Kasumi-1 (cell line): ENCODE data around the gene H2BW1.
"Not testable (repeated sequence)": the region's sequence is repeated elsewhere in the genome, so short reads cannot be mapped to it uniquely, and the experiment has no call there.

Experiments used
- DNase-seq, 2 experiments: peaks; one replicate each; lab custom pipeline; 2025; lab: John Stamatoyannopoulos, UW

H2BW1 gene, protein sequence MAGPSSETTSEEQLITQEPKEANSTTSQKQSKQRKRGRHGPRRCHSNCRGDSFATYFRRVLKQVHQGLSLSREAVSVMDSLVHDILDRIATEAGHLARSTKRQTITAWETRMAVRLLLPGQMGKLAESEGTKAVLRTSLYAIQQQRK

DNA sequence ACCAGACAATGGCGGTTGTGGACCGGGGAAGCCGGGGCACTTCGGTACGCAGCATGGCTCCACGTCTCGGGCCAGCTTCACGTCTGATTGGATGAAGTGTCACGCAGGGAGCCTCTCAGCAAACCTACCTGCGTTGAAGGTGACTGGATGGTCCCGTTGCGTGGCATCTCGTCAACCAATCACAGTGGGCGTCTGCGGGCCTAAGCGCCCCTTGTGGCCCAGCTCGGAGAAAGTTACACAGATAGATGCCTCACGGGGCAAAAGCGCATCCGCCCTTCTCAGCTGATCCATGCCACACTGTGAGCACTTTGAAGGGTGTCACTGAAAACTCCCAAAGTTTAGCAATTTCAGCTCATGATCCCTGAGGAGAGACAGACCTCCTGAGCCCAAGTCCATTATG, at the start of gene H2BW1:
Gene H2BW1 (minus strand): TSS at position 103 of the 400 bp plus-strand sequence. CDS start 132 bp downstream, outside the sequence.
- no peak for DNase-seq

DNA sequence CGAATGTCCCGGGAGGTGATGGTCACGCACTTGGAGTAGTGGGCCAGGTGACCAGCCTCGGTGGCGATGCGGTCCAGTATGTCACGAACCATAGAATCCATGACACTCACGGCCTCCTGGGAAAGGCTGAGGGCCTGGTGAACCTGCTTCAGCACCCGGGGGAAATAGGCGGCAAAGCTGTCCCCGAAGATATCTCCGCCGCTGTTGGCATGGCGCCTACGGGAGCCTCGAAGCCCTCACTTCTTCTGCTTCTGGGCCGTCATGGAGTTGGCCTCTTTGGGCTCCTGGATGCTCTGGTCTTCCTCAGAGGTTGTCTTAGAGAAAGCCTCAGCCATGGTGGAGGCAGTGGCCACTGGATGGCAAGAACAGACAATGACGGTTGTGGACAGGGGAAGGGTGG, 49.1 kb upstream of the H2BW1 start:
- not testable (repeated sequence) for DNase-seq

DNA sequence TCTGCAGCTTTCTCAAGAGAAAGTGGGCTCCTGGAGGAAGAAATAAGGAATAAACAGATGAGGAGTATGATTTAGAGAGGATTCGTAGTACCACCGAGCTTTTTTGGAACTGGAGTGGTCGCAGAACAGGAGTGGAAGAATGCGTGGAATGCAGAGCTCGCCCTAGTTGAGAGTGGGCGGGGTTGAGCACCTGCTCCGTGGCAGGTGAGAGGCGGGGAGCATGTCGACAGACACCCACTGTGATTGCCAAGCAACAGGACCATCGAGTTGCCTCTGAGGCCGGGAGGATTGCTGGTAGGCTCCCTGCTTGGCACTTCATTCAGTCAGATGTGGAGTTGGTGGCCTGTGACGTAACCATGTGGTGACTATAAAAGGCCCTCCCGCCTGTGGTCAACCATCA, 41.4 kb upstream of the H2BW1 start:
- DNase-seq: not testable (repeated sequence)

DNA sequence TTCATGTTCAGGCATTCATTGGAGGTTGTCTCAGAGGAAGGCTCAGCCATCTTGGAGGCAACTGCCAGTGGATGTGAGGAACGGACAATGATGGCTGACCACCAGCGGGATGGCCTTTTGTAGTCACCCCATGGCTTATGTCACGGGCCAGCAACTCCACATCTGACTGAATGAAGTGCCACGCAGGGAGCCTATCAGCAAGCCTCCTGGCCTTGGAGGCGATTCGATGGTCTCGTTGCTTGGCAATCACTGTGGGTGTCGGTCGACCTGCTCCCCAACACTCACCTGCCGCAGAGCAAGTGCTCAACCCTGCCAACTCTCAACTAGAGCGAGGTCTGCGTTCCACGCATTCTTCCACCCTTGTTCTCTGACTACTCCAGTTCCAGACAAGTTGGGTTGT, 33.7 kb upstream of the H2BW1 start:
- no peak for DNase-seq

DNA sequence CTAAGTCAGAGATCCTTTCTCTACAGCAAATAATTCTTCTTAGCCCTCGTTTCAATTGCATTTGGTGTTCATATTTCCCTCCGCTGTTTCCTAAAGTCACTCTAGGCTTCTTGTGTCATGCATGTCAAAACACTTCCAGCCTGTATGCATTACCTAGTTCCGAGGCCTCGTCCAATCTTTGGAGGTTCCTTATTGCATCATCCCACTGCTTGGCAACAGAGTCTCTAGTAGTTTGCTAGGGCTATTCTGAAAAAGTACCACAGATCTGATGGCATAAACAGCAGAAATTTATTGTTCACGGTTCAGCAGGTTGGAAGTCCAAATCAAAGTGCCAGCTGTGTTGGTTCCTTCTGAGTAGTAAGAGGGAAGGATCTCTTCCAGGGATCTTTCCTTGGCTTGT, 32.1 kb upstream of the H2BW1 start:
- DNase-seq: no peak

DNA sequence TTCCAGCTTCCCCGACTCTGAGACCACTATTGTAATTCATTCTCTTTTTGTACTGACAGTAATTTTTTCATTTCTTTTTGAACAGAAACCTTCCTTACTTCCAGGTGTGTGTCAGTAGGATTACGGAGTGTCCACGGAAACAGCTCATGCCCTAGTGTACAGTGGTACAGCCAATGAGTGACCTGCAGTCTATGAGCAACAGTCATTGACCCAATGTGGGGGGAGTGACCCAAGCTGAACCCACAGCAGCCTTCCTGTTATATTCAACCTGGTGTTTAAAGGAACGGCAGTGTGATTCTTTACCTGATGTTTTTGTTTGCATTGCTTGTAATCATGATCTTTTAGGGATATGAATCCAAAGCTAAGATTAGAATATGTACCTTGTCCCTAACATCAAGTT, 27.5 kb upstream of the H2BW1 start:
- no peak for DNase-seq

DNA sequence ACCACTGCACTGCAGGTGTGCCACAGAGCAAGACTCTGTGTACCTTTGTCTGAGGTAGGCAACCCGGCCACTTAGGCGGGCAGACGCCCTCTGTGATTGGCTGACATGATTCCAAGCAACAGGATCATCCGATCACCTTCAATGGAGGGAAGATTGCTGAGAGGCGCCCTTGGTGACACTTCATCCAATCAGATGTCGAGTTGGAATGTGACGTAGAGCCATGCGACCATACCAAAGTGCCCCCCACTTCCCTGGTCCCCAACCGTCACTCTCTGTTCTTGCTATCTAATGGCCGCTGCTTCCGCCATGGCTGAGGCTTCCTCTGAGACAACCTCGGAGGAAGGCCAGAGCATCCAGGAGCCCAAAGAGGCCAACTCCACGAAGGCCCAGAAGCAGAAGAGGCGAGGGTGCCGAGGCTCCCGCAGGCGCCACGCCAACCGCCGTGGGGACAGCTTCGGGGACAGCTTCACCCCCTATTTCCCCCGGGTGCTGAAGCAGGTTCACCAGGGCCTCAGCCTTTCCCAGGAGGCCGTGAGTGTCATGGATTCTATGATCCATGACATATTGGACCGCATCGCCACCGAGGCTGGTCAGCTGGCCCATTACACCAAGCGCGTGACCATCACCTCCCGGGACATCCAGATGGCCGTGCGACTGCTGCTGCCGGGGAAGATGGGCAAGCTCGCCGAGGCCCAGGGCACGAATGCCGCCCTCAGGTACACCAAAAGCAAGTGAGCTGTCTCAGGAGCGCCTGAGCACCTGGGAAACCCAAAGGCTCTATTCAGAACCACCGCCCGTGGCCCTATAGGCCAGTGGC, 26.4 kb upstream of the H2BW1 start, which contains the start of gene H2BW2:
Gene H2BW2 (plus strand): TSS at position 268 of the 817 bp plus-strand sequence. CDS start 39 bp downstream, at position 307.
- DNase-seq: no peak

DNA sequence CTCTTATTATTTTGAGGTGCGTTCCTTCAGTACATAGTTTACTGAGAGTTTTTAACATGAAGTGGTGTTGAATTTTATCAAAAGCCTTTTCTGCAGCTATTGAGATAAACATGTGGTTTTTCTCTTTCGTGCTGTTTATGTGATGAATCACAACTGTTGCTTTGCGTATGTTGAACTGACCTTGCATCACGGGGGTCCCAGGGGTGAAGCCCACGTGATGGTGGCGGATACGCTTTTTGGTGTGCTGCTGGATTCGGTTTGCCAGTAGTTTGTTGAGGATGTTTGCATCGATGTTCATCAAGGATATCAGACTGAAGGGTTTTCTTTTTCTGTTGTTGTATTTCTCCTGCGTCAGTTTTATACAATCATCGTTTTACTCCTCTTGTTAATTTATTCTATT, 4.6 kb upstream of the H2BW1 start:
- no peak for DNase-seq

DNA sequence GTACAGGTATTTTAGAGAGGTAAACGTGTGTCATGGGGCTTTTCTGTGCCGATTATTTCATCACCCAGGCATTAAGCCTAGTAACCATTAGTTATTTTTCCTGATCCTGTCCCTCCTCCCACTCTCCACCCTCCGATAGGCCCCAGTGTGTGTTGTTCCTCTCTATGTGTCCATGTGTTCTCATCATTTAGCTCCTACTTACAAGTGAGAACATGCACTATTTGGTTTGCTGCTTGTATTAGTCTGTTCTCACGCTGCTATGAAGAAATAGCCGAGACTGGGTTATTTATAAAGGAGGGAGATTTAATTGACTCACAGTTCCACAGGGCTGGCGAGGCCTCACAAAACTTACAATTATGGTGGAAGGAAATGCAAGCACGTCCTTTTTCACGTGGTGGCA, 2.1 kb upstream of the H2BW1 start:
- not testable (repeated sequence) for DNase-seq

DNA sequence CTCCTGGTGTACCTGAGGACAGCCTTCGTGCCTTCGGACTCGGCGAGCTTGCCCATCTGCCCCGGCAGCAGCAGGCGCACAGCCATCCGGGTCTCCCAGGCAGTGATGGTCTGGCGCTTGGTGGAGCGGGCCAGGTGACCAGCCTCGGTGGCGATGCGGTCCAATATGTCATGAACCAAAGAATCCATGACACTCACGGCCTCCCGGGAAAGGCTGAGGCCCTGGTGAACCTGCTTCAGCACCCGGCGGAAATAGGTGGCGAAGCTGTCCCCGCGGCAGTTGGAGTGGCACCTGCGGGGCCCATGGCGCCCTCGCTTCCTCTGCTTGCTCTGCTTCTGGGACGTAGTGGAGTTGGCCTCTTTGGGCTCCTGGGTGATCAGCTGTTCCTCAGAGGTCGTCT, 350 bp downstream of the H2BW1 start:
- no peak for DNase-seq

DNA sequence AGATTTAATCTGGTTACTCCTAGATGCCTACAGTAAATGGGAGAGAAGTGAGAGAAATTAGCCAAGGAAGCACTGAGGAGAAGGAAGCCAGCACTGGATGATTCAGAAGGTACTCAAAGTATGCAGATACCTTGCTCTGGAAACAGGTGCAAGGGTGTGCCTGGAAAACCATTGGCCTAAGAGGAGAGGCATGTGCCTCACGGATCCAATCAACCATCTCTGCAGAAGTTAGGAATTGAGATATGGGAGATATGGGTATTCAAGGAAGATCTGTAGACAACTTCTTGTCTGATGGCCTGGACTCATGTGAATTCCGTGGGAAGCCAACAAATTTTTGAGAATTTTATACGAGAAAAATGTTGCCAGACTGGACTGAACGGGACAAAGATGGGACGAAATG, 4.7 kb downstream of the H2BW1 start:
- DNase-seq: no peak

DNA sequence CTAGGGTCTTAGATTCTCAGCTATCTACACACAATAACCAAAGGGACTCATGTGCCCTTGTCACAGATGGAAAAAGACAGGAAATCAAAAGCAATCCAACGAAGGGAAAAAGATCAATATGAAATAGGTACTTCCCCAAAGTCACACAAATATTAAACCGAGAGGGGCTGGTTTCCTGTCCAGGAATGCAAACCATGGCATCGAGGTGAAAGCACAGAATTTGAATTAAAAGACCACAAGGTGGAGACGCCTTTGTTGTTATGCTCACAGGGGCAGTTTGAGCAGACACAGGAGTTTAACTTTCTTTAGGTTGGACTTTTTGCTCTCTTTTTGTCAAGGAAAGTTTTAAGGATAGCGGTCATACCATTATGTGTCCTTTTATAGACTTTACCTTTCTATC, 14.3 kb downstream of the H2BW1 start:
- no peak for DNase-seq

DNA sequence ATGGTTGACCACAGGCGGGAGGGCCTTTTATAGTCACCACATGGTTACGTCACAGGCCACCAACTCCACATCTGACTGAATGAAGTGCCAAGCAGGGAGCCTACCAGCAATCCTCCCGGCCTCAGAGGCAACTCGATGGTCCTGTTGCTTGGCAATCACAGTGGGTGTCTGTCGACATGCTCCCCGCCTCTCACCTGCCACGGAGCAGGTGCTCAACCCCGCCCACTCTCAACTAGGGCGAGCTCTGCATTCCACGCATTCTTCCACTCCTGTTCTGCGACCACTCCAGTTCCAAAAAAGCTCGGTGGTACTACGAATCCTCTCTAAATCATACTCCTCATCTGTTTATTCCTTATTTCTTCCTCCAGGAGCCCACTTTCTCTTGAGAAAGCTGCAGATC, 30.0 kb downstream of the H2BW1 start:
- DNase-seq: not testable (repeated sequence)

DNA sequence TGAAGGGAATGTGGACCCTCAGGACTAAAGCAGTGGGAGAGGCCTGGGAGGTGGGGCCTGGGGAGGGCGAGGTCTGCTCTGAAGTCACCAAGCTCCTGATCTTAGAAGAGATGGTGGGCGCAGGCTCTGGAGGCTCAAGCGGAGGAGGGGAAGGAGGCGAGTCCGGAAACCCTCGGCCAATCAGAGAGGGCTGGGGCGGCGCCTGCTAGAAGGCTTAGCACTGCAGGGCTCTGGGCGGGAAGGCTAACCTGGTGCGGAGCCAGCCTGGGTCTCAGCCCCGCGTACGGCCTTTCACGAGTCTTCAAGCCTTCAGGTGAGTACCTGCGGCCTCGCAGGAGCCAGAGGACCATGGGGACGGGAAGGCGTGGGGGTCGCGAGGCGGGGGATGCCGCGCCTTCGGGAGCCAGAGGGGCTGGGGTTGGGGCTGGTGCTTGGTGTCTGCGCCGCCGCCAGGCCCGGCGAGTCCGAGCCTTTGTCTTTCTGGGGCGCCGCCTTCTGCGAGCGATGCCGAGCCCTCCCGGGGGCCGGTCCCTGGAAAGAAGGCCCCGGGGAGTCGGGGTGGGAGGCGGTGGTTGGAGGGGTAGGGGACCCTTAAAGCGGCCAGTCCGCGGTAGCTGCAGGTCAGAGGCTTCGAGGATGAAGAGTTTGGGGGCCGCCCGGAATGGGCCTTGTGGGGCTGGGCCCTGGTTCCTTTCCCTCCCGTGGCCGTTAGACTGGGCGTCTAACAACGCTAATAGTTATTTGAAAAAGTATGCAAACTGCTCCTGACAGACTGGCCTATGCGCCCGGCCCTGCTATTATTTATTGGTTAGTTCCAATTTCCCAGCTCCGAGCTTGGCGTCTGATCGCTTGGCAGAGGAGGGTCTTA, 50.9 kb downstream of the H2BW1 start, which contains the start of gene TMSB15B:
Gene TMSB15B (plus strand): TSS at position 217 of the 868 bp plus-strand sequence.
- DNase-seq: not testable (repeated sequence)
